ENCODE measurements around the gene MCOLN1. TPM values are rescaled to one million over a fixed set of nuclear protein-coding genes. Genes with fewer than 3 reads are reported as not detected.
A peak's percentile ranks its signal among the peaks of the same experiment; 100 is the strongest.
"Not testable (repeated sequence)": the region's sequence is repeated elsewhere in the genome, so short reads cannot be mapped to it uniquely, and the experiment has no call there.

MCOLN1 gene
- total RNA-seq, 2 experiments from 2014 or later, result 17.5 to 18.2 TPM

DNA sequence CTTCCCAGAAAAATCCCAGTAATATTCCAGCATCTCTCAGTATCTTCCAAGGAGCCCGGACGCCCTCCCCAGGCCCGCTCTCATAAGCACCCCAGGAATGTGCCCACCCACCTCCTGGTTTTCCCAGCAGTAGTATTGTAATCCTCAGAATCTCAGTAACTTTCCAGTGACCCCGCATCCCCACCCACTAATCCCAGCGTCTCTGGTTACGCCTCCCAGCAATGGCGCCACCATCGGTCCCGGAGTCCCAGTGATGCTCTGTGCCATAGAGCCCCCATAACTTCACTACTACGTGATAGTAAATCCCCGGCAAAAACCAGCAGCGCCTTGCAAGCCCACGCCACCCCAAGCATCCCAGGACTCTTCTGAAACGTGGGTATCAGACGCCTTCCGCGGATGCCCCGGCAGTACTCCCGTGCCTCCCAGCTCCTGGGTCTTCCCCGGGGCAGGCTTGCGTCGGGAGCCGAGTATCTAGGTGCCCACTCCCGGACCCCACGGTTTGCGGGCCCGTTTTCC, 12.2 kb downstream of the MCOLN1 start:
- no peaks in the 10 kb centered on the region for H3K9me3 Mint-ChIP-seq
- ATAC-seq (ENCODE audit: low read depth) (peak; percentile 21), DNase-seq (no peak)
- H3K27me3 Mint-ChIP-seq, result no peaks in the 10 kb centered on the region
- peak overlapping the region; percentile 96 for H3K4me3 Mint-ChIP-seq
- peak overlapping the region; percentile 80 for H3K27ac Mint-ChIP-seq
- peaks cover 13% of the 10 kb centered on the region for H3K36me3 Mint-ChIP-seq
- POLR2A ChIA-PET, result interaction anchor here (1.2 to 3.9 kb wide), 5 partner anchors 10 to 18 kb away, joined by 3 to 28 read pairs (median 6); partner anchors contain the start of genes MCOLN1 and ZNF358
- peaks cover 10% of the 10 kb centered on the region for H3K4me1 Mint-ChIP-seq

DNA sequence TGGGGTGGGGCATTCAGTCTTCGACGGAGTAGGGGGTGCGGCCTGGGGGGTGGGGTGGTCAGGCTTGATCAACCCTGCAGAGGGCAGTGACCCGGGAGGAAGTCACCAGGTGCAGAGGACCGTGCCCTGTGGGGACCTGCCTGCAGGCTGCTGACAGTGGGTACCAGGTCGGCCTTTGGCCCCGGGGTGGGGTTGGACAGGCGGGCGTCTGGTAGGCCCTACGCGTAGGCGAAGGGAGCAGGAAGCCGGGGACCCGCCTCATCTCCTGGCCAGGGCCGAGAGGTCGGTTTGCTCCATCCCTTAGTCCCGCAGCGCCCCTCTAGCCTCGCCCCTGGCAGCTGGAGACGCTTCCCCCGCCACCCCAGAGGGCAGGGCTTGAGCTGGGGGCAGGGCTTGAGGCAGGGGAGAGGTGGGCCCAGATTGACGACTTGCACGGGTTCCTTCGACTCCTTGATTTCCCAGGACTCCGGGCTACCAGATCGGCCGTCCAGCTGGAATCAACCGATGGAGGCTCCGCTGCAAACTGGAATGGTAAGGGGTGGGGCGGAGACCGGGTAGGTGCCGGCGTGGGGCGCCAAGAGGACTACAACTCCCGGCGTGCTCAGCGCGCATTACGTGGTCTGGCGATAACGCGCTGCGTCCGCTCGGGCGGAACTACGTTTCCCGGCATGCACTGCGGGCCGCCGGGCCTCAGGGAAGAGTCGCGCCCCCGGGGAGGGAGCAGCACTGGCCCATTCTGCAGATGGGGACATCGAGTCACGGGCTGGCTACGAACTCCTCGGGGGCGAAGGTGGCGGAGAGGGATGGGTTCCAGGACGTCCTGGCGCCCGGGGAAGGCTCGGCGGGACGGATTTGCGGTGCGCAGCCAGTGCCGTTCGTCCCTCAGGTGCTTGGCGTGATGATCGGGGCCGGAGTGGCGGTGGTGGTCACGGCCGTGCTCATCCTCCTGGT, 12.9 kb downstream of the MCOLN1 start, which contains the start of gene PNPLA6:
Gene PNPLA6 (plus strand): TSS at position 671 of the 951 bp plus-strand sequence. CDS start 72 bp downstream, at position 743.
- ATAC-seq (ENCODE audit: low read depth) (peak; percentile 78), DNase-seq (peak; percentile 96)
- Mint-ChIP-seq H3K4me1 (peaks cover 12% of the 10 kb centered on the region), H3K36me3 (peaks cover 15% of the 10 kb centered on the region), H3K4me3 (peak within 1 kb of the TSS; percentile 96), H3K27me3 (no peaks in the 10 kb centered on the region), H3K9me3 (no peaks in the 10 kb centered on the region), H3K27ac (peak within 1 kb of the TSS; percentile 92)
- POLR2A ChIA-PET, result interaction anchor here (0.9 to 3.9 kb wide), 6 partner anchors 10 to 33 kb away, joined by 3 to 28 read pairs (median 6); partner anchors contain the start of genes MCOLN1 and ZNF358

DNA sequence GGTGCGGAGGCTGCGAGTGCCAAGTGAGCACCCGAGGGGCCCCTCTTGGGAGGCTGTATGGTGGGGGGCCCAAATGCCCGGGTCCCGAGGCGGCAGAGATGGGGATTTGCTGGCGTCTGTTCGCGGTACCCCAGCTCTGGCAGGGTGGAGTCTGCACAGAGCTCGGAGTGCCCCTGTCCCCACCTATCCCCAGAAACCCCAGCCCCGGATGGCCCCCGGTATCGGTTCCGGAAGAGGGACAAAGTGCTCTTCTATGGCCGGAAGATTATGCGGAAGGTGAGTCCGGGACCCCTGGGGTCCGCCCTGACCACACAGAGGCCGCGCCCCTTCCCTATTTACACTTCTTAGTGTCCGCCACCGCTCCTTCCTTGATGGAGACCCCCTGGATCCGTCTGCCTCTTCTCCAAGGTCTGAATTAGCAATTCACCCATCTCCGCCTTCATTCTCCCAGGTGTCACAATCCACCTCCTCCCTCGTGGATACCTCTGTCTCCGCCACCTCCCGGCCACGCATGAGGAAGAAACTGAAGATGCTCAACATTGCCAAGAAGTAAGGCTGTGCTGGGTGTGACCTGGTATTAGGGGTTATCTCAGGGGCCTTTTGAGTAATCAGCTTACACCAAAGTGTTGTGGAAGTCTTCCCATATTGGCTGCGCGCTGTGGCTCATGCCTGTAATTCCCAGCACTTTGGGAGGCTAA, 13.7 kb downstream of the MCOLN1 start:
- Mint-ChIP-seq H3K27me3 (no peaks in the 10 kb centered on the region), H3K4me3 (peak overlapping the region; percentile 96), H3K27ac (peak overlapping the region; percentile 92), H3K4me1 (peaks cover 12% of the 10 kb centered on the region), H3K36me3 (peaks cover 17% of the 10 kb centered on the region), H3K9me3 (no peaks in the 10 kb centered on the region)
- peak; percentile 1 for ATAC-seq (ENCODE audit: low read depth)
- POLR2A ChIA-PET, result interaction anchor here (0.9 to 3.9 kb wide), 3 partner anchors 9 to 32 kb away, joined by 5 to 28 read pairs (median 26); partner anchors contain the start of gene MCOLN1
- no peak for DNase-seq

DNA sequence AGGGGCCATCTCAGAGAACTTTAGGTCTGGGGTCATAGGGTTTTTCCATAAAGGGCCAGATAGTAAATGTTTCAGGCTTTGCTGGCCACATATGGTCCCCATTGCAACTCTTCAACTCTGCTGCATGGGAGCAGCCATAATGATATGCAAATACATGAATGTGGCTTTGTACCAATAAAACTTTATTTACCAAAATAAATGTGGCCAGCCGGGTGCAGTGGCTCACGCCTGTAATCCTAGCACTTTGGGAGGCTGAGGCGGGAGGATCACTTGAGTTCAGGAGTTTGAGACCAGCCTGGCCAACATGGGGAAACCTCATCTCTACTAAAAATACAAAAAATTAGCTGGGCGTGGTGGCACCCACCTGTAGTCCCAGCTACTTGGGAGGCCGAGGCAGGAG, 16.6 kb downstream of the MCOLN1 start:
- H3K9me3 Mint-ChIP-seq; H3K27ac Mint-ChIP-seq; H3K27me3 Mint-ChIP-seq; ATAC-seq (ENCODE audit: low read depth); H3K4me3 Mint-ChIP-seq; DNase-seq; POLR2A ChIA-PET: not testable (repeated sequence)
- Mint-ChIP-seq H3K4me1 (peaks cover 19% of the 10 kb centered on the region), H3K36me3 (peaks cover 28% of the 10 kb centered on the region)

DNA sequence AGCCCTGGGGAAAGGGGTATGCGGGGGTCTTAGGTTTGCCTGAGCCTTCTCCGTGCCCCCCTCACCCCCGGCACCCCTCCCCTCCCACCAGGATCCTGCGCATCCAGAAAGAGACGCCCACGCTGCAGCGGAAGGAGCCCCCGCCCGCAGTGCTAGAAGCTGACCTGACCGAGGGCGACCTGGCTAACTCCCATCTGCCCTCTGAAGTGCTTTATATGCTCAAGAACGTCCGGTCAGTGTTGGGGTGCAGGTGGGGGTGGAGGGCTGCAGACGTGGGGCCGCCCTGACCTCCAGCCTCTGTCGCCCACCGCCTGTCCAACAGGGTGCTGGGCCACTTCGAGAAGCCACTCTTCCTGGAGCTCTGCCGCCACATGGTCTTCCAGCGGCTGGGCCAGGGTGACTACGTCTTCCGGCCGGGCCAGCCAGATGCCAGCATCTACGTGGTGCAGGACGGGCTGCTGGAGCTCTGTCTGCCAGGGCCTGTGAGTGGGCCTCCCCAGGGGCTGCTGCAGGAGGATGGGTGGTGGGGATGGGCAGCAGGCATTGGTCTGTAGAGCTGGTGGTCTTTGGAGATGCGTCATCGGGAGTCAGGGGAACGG, 17.5 kb downstream of the MCOLN1 start:
- POLR2A ChIA-PET, result no interaction called here
- DNase-seq (no peak), ATAC-seq (ENCODE audit: low read depth) (no peak)
- Mint-ChIP-seq H3K4me1 (peaks cover 26% of the 10 kb centered on the region), H3K27me3 (no peaks in the 10 kb centered on the region), H3K4me3 (no peak overlapping the region), H3K9me3 (no peaks in the 10 kb centered on the region), H3K36me3 (peaks cover 31% of the 10 kb centered on the region), H3K27ac (peak overlapping the region; percentile 39)

DNA sequence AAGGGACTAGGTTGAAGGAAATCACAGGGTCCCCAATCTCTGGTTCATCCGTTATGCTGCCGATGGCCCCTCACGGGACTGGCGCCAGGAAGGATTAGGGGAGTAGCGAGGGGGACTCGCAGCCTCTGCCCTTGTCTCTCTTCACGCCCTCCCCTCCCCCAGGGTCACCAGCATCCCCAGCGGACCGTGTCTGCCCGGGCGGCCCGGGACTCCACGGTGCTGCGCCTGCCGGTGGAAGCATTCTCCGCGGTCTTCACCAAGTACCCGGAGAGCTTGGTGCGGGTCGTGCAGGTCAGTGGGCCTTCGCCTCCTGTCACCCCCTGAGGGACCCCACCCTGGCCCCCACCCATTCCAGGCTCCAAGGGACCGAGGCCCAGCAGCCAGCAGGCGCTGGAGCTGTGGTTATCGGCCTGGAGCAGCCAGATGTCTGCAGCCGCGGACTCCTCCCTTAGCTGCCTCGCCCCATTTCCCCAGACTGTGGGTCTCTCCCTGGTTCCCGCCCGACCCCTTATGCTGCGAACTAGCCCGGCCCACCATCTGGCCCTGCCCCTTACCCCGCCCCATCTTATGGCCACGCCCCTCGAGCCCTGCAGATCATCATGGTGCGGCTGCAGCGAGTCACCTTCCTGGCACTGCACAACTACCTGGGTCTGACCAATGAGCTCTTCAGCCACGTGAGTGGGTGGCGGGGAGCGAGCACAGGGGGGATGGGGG, 18.5 kb downstream of the MCOLN1 start:
- POLR2A ChIA-PET, result no interaction called here
- ATAC-seq (ENCODE audit: low read depth), result no peak

DNA sequence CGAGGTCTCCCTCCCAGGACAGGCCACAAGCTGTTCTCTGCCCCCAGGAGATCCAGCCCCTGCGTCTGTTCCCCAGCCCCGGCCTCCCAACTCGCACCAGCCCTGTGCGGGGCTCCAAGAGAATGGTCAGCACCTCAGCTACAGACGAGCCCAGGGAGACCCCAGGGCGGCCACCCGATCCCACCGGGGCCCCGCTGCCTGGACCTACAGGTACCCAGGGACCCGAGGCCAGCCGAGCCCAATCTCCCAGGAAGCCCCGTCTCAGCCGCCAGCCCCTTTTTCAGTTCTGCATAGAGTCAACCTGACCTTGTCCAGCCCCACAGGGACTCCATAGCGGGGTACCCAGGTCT, 19.0 kb downstream of the MCOLN1 start:
- DNase-seq, result no peak
- peaks cover 29% of the 10 kb centered on the region for H3K36me3 Mint-ChIP-seq
- H3K4me3 Mint-ChIP-seq, result no peak overlapping the region
- no peaks in the 10 kb centered on the region for H3K27me3 Mint-ChIP-seq
- H3K27ac Mint-ChIP-seq, result no peak overlapping the region
- H3K9me3 Mint-ChIP-seq, result no peaks in the 10 kb centered on the region
- POLR2A ChIA-PET, result no interaction called here
- H3K4me1 Mint-ChIP-seq, result peaks cover 32% of the 10 kb centered on the region
- ATAC-seq (ENCODE audit: low read depth), result no peak

More for the DNA sequence above, 18.5 kb downstream of the MCOLN1 start:
- Mint-ChIP-seq H3K27me3 (no peaks in the 10 kb centered on the region), H3K4me3 (no peak overlapping the region), H3K4me1 (peaks cover 32% of the 10 kb centered on the region), H3K36me3 (peaks cover 31% of the 10 kb centered on the region), H3K9me3 (no peaks in the 10 kb centered on the region), H3K27ac (no peak overlapping the region)
- no peak for DNase-seq

DNA sequence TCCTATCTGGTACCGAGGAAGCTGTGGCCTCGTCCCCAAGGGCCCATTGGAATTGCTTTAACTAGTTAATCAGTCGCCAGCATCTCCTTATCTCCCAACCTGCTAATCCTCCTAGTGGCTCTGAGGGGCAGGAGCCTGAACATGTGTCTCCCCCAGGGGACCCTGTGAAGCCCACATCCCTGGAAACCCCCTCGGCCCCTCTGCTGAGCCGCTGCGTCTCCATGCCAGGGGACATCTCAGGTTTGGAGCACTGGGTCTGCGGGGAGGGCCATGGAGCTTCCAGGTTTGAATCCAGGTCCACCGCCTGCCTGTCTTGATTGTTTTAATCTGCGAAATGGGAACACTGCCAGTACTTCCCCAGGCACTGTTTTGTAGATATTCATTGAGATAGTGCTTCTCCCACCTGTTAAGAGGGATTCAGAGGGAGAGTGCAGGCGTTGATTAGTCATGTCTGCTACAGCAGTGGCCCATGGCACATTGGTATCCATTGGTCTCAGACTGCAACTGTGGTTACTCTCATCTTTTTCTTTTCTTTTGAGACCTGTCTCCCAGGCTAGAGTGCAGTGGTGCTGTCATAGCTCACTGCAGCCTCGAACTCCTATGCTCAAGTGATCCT, 19.5 kb downstream of the MCOLN1 start:
- POLR2A ChIA-PET, result no interaction called here
- Mint-ChIP-seq H3K27ac (peak overlapping the region; percentile 51), H3K36me3 (peaks cover 28% of the 10 kb centered on the region), H3K4me1 (peaks cover 30% of the 10 kb centered on the region), H3K27me3 (no peaks in the 10 kb centered on the region), H3K9me3 (no peaks in the 10 kb centered on the region), H3K4me3 (no peak overlapping the region)
- DNase-seq (no peak), ATAC-seq (ENCODE audit: low read depth) (no peak)

DNA sequence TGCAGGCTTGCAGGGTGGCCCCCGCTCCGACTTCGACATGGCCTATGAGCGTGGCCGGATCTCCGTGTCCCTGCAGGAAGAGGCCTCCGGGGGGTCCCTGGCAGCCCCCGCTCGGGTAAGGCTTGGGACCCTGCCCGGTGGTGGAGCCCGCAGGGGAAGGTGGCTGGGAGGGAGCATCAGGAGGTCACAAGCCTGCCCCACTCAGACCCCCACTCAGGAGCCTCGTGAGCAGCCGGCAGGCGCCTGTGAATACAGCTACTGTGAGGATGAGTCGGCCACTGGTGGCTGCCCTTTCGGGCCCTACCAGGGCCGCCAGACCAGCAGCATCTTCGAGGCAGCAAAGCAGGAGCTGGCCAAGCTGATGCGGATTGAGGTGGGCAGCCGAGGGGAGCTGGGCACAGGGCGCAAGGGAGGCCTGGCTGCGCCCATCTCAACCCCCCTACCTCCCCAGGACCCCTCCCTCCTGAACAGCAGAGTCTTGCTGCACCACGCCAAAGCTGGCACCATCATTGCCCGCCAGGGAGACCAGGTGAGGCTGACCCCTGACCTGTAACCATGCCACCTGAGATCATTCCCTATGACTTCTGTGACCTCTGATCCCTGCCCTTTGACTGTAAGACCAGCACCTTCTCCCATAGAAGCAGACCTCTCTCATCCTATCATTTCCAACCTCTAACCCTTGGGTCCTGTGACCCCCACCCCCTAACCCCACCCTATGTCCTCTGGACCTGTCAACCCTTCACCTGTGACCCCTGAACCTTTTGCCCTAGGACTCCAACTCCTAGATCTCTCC, 20.3 kb downstream of the MCOLN1 start:
- POLR2A ChIA-PET, result no interaction called here
- Mint-ChIP-seq H3K27me3 (no peaks in the 10 kb centered on the region), H3K9me3 (no peaks in the 10 kb centered on the region), H3K4me3 (no peak overlapping the region), H3K27ac (peak overlapping the region; percentile 51), H3K4me1 (peaks cover 33% of the 10 kb centered on the region), H3K36me3 (peaks cover 28% of the 10 kb centered on the region)
- ATAC-seq (ENCODE audit: low read depth), result no peak
- no peak for DNase-seq

DNA sequence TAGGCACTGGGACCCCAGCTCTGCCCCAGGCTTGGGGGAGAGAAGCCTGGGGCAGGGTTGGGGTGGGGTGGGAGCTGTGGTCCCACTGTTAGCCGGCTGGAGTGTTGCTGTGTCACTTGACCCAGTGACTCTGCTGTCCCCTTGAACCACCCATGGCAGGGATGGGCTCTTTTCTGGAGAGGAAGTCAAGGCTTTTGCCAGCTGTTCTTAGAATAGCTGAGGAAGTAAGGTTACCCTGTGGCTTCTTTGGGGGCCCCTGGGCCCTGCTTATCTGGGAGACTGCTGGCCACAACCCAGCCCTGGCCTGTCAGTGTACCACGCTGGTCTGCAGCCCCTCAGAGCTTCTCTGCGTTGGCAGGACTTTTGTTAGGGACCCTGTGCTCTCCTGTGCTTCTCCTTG, 22.2 kb downstream of the MCOLN1 start:
- peak; percentile 68 for ATAC-seq (ENCODE audit: low read depth)
- Mint-ChIP-seq H3K4me1 (peaks cover 35% of the 10 kb centered on the region), H3K9me3 (no peaks in the 10 kb centered on the region), H3K27me3 (no peaks in the 10 kb centered on the region), H3K36me3 (peaks cover 23% of the 10 kb centered on the region), H3K27ac (peak overlapping the region; percentile 95), H3K4me3 (peak overlapping the region; percentile 77)
- no peak for DNase-seq
- POLR2A ChIA-PET, result interaction anchor here (1.1 to 3.2 kb wide), 4 partner anchors 9 to 85 kb away, joined by 3 to 28 read pairs (median 4); partner anchors contain the start of genes MCOLN1, PET100 and PNPLA6

DNA sequence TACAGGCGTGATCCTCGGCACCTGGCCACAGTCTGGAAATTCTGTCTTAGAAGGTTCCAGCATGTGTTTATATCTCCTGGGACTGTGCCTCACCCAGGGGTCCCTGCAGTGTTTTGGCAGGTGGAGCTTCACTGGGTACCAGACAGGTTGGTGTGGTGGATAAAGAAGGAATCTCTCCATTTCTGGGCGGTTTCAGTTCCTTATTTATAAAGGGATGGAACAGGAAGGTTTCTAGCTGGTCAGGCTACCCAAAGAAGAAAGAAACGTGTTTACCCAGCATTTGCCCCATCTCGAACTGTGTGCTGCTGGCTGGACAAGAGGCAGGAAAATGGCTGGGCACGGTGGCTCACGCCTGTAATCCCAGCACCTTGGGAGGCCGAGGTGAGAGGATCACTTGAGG, 22.9 kb downstream of the MCOLN1 start:
- H3K4me1 Mint-ChIP-seq, result peaks cover 33% of the 10 kb centered on the region
- peak overlapping the region; percentile 95 for H3K27ac Mint-ChIP-seq
- POLR2A ChIA-PET, result interaction anchor here (1.1 to 3.2 kb wide), 4 partner anchors 10 to 85 kb away, joined by 3 to 28 read pairs (median 4); partner anchors contain the start of genes MCOLN1, PET100 and PNPLA6
- no peaks in the 10 kb centered on the region for H3K27me3 Mint-ChIP-seq
- ATAC-seq (ENCODE audit: low read depth) (no peak), DNase-seq (no peak)
- H3K4me3 Mint-ChIP-seq, result peak overlapping the region; percentile 77
- no peaks in the 10 kb centered on the region for H3K9me3 Mint-ChIP-seq
- H3K36me3 Mint-ChIP-seq, result peaks cover 25% of the 10 kb centered on the region
